OCI-LY1 (cell line): ENCODE data around the gene TESK2.

Experiments
- H2AFZ ChIP-seq: fragments of 200-600 bp; sonication (generic), shearing (Covaris generic); 2 replicates; pipeline ENCODE4 v1.6.0; 2014; ENCODE audit warnings: antibody characterized with exemption, mild to moderate bottlenecking, low read length
- H3F3A ChIP-seq: fragments of 200-600 bp; sonication (generic), shearing (Covaris generic); 2 replicates; pipeline ENCODE4 v1.6.0; 2014; ENCODE audit warnings: mild to moderate bottlenecking, antibody characterized with exemption, low read length, moderate library complexity; ENCODE audit not compliant: insufficient read depth
- H3K27ac ChIP-seq: fragments of 200-600 bp; sonication (generic); 2 replicates; pipeline ENCODE4 v1.5.1; 2014; ENCODE audit warnings: low read length, mixed run types, mild to moderate bottlenecking, low read depth; ENCODE audit not compliant: poor library complexity, severe bottlenecking
- H3K27me3 ChIP-seq: fragments of 200-600 bp; sonication (generic); 2 replicates; pipeline ENCODE4 v1.6.0; 2014; ENCODE audit warnings: antibody characterized with exemption, mild to moderate bottlenecking, low read length, moderate library complexity; ENCODE audit not compliant: insufficient read depth
- H3K36me3 ChIP-seq: fragments of 200-600 bp; sonication (generic); 2 replicates; pipeline ENCODE4 v1.6.1; 2014; ENCODE audit warnings: mild to moderate bottlenecking, antibody characterized with exemption, low read length, moderate library complexity, mixed read lengths; ENCODE audit not compliant: insufficient read depth
- H3K4me1 ChIP-seq: fragments of 200-600 bp; sonication (generic); 2 replicates; pipeline ENCODE4 v1.5.1; 2014; ENCODE audit warnings: mild to moderate bottlenecking, low read length, moderate library complexity; ENCODE audit not compliant: insufficient read depth, severe bottlenecking
- H3K4me2 ChIP-seq: fragments of 200-600 bp; sonication (generic), shearing (Covaris generic); 2 replicates; pipeline ENCODE4 v1.6.1; 2014; ENCODE audit warnings: low read length
- H3K4me3 ChIP-seq: fragments of 200-600 bp; sonication (generic); 2 replicates; pipeline ENCODE4 v1.5.1; 2014; ENCODE audit warnings: low read length, low read depth, mild to moderate bottlenecking, mixed read lengths; ENCODE audit not compliant: poor library complexity, severe bottlenecking
- H3K79me2 ChIP-seq: fragments of 200-600 bp; shearing (Covaris generic); 2 replicates; pipeline ENCODE4 v1.6.1; 2016; ENCODE audit warnings: mixed run types, low read length, mixed read lengths; ENCODE audit not compliant: insufficient read depth
- H3K9ac ChIP-seq: fragments of 200-600 bp; sonication (generic), shearing (Covaris generic); 2 replicates; pipeline ENCODE4 v1.6.1; 2014; ENCODE audit warnings: mild to moderate bottlenecking, low read length, mixed read lengths
- H3K9me2 ChIP-seq: fragments of 200-600 bp; sonication (generic), shearing (Covaris generic); 2 replicates; pipeline ENCODE4 v1.6.1; 2014; ENCODE audit warnings: low read depth, mild to moderate bottlenecking, low read length, mixed read lengths
- H3K9me3 ChIP-seq: fragments of 200-600 bp; shearing (Covaris generic); 2 replicates; pipeline ENCODE4 v1.6.1; 2014; ENCODE audit warnings: low read length, mixed read lengths
- H4K20me1 ChIP-seq: fragments of 200-600 bp; sonication (generic), shearing (Covaris generic); 2 replicates; pipeline ENCODE4 v1.6.0; 2016; ENCODE audit warnings: mild to moderate bottlenecking, low read length; ENCODE audit not compliant: insufficient read depth
- EZH2 ChIP-seq: fragments of 200-600 bp; sonication (generic), shearing (Covaris generic); IDR thresholded peaks from 2 replicates; pipeline ENCODE4 v1.8.0; 2017; ENCODE audit warnings: borderline replicate concordance, mixed run types, mild to moderate bottlenecking, antibody characterized with exemption, low read length, moderate library complexity, mixed read lengths
- TF ChIP-seq, protein P1 (sequence below): fragments of 200-600 bp; sonication (generic), shearing (Covaris generic); IDR thresholded peaks from 2 replicates; pipeline ENCODE4 v1.5.1; 2017; ENCODE audit warnings: mild to moderate bottlenecking, antibody characterized with exemption, low read length, moderate library complexity, mixed read lengths

The TESK2 gene

DNA sequence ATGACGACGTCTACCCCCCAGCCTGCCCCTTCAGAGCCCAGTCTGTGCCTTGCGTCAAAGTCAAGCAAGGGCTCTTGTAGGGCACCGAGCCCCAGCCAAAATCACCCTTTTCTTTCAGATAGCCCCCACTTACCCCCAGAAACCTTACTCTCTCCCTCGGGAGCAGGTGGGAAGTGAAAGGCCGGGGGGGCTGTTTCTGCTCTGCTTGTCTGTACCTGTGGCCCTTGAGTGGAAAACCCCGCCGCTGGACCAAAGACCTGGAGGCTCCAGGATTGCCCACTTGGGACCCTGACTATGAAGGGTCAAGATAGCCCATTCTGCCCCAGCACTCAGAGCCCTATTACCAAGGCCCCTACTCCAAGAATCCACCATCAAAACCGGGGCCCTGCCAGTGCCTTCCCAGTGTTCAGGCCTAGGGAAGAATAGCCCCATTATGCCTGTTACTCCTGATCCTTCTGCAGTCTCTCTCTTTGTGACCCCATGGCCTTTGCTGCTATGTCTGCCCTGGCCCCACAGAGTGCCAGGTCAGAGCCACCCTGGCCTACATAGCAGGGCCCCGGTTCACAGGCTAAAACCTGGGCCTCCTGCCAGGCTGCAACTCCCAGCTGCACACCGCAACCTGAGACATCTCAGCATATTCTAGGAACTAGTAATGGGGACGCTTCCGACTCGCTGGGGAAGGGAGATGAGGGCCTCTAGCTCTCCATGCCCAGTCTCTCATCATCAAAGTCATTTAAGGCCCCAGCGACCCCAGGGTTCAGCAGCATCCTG is 186.5 kb downstream of the TESK2 start:
- Histone ChIP-seq H2AFZ (no peak overlapping the region), H4K20me1 (no peaks in the 10 kb centered on the region), H3K4me1 (peaks cover 40% of the 10 kb centered on the region), H3K4me3 (peak overlapping the region; percentile 71), H3K9me2 (no peaks in the 10 kb centered on the region), H3K27me3 (no peaks in the 10 kb centered on the region), H3K9me3 (no peaks in the 10 kb centered on the region), H3K79me2 (no peaks in the 10 kb centered on the region), H3K36me3 (no peaks in the 10 kb centered on the region), H3K27ac (peak overlapping the region; percentile 69), H3K9ac (peak overlapping the region; percentile 76), H3K4me2 (peak overlapping the region; percentile 76), H3F3A (no peaks in the 10 kb centered on the region)
- TF ChIP-seq EZH2: no peak
- TF ChIP-seq, protein P1, sequence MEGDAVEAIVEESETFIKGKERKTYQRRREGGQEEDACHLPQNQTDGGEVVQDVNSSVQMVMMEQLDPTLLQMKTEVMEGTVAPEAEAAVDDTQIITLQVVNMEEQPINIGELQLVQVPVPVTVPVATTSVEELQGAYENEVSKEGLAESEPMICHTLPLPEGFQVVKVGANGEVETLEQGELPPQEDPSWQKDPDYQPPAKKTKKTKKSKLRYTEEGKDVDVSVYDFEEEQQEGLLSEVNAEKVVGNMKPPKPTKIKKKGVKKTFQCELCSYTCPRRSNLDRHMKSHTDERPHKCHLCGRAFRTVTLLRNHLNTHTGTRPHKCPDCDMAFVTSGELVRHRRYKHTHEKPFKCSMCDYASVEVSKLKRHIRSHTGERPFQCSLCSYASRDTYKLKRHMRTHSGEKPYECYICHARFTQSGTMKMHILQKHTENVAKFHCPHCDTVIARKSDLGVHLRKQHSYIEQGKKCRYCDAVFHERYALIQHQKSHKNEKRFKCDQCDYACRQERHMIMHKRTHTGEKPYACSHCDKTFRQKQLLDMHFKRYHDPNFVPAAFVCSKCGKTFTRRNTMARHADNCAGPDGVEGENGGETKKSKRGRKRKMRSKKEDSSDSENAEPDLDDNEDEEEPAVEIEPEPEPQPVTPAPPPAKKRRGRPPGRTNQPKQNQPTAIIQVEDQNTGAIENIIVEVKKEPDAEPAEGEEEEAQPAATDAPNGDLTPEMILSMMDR: no peak

DNA sequence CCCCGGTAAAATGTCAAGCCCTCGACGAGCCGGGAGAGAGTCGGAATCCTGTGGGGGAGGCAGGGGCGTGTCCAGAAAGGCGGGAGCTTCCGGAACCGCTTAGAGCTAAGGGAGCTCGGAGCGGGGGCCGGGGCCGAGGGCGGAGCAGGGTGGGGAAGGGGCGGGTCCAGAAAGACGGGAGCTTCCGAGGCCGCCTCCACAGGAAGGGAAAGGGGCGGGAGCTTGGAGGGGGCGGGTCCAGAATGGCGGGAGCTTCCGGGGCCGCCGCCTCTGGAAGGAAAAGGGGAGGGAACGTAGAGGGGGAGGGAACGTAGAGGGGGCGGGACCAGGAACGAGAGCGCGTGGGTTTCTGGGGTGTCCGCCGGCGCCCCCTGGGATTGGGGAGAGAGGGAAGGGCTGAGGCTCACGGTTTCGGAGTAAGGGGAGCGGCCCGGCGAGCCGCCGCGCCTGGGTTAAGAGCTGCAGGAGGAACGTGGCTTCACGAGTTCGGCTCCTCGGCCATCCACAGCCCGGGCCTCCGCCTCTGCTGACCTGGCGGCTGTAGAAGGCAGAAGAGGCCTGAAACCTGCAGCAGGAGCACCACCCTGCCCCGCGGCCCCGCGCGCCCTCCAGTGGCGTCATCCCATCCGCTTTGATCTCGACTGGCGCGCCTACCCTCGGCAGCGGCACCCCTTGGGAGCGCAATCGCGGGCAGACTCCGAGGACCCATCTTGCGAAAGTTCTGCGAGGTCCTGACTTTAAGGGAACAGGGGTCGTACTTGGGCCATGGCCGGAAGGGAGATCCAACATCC is 187.2 kb downstream of the TESK2 start:
- H3K27ac ChIP-seq: peak overlapping the region; percentile 69

DNA sequence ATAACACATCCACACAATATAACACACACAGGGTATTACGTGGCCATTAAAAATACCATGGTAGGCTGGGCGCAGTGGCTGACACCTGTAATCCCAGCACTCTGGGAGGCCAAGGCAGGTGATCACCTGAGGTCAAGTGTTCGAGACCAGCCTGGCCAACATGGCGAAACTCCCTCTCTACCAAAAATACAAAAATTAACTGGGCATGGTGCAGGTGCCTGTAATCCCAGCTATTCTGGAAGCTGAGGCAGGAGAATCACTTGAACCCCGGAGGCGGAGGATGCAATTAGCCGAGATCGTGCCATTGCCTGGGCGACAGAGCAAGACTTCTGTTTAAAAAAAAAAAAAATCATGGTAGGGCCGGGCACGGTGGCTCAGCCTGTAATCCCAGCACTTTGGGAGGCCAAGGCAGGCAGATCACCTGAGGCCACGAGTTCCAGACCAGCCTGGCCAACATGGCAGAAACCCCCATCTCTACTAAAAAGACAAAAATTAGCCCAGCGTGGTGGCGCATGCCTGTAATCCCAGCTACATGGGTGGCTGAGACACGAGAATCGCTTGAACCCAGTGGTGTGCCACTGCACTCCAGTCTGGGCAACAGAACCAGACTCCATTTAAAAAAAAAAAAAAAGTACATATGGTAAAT is 188.3 kb downstream of the TESK2 start:
- H3F3A ChIP-seq: no peaks in the 10 kb centered on the region
- peaks cover 40% of the 10 kb centered on the region for H3K4me1 ChIP-seq
- H3K36me3 ChIP-seq: no peaks in the 10 kb centered on the region
- peak overlapping the region; percentile 71 for H3K4me3 ChIP-seq
- no peak overlapping the region for H2AFZ ChIP-seq
- no peaks in the 10 kb centered on the region for H3K79me2 ChIP-seq
- H3K4me2 ChIP-seq: peak overlapping the region; percentile 68
- no peaks in the 10 kb centered on the region for H4K20me1 ChIP-seq
- peak overlapping the region; percentile 77 for H3K9ac ChIP-seq
- no peaks in the 10 kb centered on the region for H3K9me3 ChIP-seq
- no peaks in the 10 kb centered on the region for H3K9me2 ChIP-seq
- no peak for TF ChIP-seq EZH2
- TF ChIP-seq, protein P1: no peak
- H3K27me3 ChIP-seq: no peaks in the 10 kb centered on the region
- no peak overlapping the region for H3K27ac ChIP-seq

More for the DNA sequence above, 187.2 kb downstream of the TESK2 start:
- peak overlapping the region; percentile 71 for H3K4me3 ChIP-seq
- no peaks in the 10 kb centered on the region for H3K9me2 ChIP-seq
- H3K27me3 ChIP-seq: no peaks in the 10 kb centered on the region
- no peaks in the 10 kb centered on the region for H3K9me3 ChIP-seq
- H3K36me3 ChIP-seq: no peaks in the 10 kb centered on the region
- no peak overlapping the region for H2AFZ ChIP-seq
- no peaks in the 10 kb centered on the region for H3K79me2 ChIP-seq
- peak overlapping the region; percentile 77 for H3K9ac ChIP-seq
- TF ChIP-seq EZH2: no peak
- TF ChIP-seq, protein P1: peak; percentile 83
- no peaks in the 10 kb centered on the region for H3F3A ChIP-seq
- H4K20me1 ChIP-seq: no peaks in the 10 kb centered on the region
- peaks cover 40% of the 10 kb centered on the region for H3K4me1 ChIP-seq
- peak overlapping the region; percentile 76 for H3K4me2 ChIP-seq
